Right lobe of liver (tissue), 4 donors: ENCODE results near the gene KDM4B.

Source experiments
- CTCF ChIP-seq, 4 donors: fragments of 200-600 bp in 3 of 4; fragments of 450-650 bp in 1 of 4; IDR thresholded peaks; one replicate each; pipeline versions ENCODE4 v1.5.1 to v1.8.0; 2016 to 2022; ENCODE audit warnings: antibody characterized with exemption in 4 of 4, mild to moderate bottlenecking in 2 of 4
- POLR2A ChIP-seq: fragments of 450-650 bp; IDR thresholded peaks from one replicate; pipeline ENCODE4 v1.6.1; 2017; ENCODE audit warnings: antibody characterized with exemption, mild to moderate bottlenecking
- donor health status: DM: no; HTN: no; CAD: no.
- donor health status: DM: no; HTN: no; CAD: no.
- donor health status: DM: no; HTN: yes; CAD: no.

- TF ChIP-seq POLR2A = no peak
- no peak for TF ChIP-seq CTCF (IDR thresholded peaks at IDR 0.05)
Measured at GRCh38 chr19:5036698-5037563, 68.0 kb downstream of the KDM4B start.
